ENCODE data around the gene SNRPA.
A peak's percentile ranks its signal among the peaks of the same experiment; 100 is the strongest.
"Not testable (repeated sequence)": the region's sequence is repeated elsewhere in the genome, so short reads cannot be mapped to it uniquely, and the experiment has no call there.

Gene SNRPA

DNA sequence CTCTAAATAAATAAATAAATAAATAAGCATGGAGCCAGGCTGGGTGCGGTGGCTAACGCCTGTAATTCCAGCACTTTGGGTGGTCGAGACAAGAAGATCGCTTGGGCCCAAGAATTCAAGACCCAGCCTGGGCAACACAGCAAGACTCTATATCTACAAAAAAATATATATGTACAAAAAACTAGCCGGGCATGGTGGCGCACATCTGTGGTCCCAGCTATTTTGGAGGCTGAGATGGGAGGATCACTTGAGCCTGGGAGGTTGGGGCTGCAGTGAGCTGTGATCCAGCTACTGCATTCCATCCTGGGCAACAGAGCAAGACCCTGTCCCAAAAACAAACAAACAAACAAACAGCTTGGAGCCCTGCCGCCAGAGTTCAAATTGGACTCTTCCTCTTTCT is 3.5 kb upstream of the SNRPA start:
- DNase-seq (ENCODE audit: low read depth) = no peak

- DNase-seq (ENCODE audit: low read depth) = peak; percentile 100
These were observed 737 bp upstream of the SNRPA start, which contains the start of gene ACTMAP for GRCh38 chr19:40750058-40750873. Gene ACTMAP, minus strand, starts transcription at chr19:40750477. Its CDS starts 674 bp downstream, at chr19:40749803.

DNA sequence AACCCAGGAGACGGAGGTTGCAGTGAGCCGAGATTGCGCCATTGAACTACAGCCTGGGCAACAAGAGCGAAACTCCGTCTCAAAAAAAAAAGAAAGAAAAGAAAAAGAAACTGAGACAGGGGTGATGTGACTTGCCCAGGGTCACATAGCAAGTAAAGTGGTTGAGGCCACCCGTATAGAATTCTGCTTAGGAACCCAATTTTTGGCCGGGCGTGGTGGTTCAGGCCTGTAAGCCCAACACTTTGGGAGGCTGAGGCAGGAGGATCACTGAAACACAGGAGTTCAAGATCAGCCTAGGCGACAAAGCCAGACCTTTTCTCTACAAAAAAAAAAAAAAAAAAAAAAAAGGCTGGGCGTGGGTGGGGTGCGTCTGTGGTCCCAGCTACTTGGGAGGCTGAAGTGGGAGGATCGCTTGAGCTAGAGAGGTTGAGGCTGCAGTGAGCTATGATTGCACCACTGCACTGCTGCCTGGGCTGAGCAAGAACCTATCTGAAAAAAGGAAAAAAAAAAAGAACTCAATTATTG is 1.3 kb downstream of the SNRPA start:
- DNase-seq (ENCODE audit: low read depth) = no peak

DNA sequence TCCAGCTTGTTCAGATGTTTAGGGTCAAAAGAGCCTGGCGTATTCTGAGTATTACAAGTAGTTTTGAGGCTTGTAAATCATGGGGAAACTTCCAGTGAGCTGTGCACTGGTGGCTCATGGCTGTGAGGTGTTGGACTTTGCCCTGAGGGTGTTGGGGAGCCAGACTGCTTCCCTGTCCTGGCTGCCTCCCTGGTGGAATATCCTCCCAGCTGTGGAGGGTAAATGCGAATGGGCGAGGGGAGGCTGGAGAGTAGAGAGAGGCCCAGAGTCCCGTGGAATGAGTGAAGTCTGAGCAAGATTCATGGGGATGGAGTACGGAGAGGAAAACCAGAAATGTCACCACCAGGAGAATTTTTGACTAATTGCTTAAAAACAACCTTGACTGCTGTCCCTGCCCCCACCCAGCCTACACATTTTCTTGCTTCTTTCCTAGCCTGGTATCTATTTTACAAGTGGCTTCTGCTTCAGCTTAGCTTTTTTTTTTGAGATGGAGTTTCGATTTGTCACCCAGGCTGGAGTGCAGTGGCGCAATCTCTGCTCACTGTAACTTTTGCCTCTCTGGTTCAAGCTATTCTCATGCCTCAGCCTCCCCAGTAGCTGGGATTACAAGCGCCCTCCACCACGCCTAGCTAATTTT is 3.7 kb downstream of the SNRPA start:
- peak; percentile 14 for DNase-seq (ENCODE audit: low read depth)

DNA sequence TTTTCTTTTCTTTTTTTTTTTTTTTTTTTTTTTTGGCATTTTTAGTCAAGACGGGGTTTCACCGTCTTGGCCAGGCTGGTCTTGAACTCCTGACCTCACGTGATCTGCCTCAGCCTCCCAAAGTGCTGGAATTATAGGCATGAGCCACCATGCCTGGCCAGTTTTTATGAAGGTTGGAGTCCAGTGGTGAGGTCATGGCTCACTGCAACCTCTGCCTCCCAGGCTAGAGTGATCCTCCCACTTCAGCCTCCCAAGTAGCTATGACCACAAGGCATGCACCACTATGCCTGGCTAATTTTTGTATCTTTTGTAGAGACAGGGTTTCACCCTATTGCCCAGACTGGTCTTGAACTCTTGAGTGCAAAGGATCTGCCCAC is 4.2 kb downstream of the SNRPA start:
- DNase-seq (ENCODE audit: low read depth) = no peak

DNA sequence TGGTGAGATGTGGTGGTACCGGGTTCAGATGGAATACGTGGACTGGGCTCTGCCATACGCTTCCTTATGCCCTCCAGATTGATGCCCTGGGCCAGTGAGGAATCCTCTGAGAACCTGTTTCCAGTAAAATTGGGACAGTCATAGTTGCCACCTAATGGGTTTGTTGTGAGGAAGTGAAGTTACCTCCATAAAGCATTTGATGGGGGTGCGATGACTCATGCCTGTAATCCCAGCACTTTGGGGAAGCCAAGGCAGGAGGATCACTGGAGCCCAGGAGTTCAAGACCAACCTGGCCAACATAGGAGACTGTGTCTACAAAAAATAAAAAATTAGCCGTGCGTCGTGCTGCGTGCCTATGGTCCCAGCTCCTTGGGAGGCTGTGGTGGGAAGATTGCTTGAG is 4.8 kb downstream of the SNRPA start:
- DNase-seq (ENCODE audit: low read depth) = no peak

- no peak for DNase-seq (ENCODE audit: low read depth)
These were observed 5.6 kb downstream of the SNRPA start for GRCh38 chr19:40756502-40757110.

DNA sequence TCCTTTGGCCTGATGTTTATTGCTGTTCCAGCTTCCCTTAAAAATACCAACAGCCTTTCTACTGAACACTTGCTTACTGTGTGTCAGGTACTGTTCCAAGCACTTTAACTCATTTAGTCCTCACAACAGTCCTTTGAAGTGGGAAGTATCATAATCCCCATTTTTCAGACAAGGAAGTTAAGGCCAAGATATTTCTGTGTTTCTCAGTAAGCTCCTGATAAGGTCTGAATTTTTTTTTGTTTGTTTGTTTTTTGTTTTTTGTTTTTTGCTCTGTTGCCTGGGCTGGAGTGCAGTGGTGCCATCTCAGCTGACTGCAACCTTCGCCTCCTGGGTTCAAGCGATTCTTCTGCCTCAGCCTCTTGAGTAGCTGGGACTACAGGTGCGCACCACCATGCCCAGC is 7.5 kb downstream of the SNRPA start:
- no peak for DNase-seq (ENCODE audit: low read depth)

DNA sequence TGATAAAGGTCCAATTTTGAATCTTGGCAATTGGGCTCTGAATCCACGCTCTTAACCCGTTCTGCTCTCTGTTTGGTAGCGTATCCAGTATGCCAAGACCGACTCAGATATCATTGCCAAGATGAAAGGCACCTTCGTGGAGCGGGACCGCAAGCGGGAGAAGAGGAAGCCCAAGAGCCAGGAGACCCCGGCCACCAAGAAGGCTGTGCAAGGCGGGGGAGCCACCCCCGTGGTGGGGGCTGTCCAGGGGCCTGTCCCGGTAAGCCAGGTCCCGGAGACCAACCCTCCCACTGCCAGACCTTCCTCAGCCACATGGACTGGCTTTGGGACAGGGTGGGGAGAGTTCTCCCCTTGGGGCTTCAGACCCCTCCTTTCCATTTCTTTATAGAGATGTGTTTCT is 8.3 kb downstream of the SNRPA start:
- DNase-seq (ENCODE audit: low read depth) = no peak

DNA sequence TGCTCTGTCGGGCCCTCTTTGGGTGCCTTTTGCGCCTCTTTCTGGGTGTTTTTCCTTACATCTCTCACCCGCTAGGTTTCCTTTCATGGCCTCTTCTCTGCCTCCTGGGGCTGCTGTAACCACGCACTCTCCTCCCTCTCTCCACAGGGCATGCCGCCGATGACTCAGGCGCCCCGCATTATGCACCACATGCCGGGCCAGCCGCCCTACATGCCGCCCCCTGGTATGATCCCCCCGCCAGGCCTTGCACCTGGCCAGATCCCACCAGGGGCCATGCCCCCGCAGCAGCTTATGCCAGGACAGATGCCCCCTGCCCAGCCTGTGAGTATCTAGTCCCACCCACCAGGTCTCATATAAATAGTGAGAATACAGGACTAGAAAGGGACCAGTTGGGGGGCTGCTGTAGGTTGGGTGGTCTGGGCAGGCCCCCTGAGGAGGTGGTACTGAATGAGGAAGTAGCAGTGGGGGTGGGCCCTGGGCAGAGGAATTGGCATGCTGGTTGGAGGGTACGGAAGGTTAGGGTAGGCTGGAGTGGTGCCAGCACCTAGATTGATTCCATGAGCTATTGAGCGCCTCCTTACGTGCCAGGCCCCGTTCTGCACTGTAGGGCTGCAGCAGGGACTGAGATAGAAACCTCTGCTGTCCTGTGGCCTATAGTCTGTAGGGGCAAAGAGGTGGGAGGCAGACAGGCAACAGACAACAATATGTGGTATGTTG is 11.9 kb downstream of the SNRPA start:
- DNase-seq (ENCODE audit: low read depth) = no peak

DNA sequence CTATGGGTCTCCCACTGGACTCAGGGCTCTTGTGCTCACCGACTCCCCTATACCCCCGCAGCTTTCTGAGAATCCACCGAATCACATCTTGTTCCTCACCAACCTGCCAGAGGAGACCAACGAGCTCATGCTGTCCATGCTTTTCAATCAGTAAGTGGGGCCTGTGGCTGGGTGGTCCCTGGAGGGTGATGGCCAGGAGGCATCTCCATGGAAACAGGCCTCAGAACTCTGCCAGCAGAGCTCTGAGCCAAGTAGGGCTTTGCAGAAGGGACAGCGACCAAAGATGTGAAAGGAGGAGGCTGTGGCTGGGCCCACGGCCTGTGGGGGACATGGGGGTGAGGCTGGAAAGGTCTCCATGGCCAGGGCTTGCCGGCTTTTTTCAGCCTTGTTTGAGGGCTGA is 12.5 kb downstream of the SNRPA start:
- no peak for DNase-seq (ENCODE audit: low read depth)

DNA sequence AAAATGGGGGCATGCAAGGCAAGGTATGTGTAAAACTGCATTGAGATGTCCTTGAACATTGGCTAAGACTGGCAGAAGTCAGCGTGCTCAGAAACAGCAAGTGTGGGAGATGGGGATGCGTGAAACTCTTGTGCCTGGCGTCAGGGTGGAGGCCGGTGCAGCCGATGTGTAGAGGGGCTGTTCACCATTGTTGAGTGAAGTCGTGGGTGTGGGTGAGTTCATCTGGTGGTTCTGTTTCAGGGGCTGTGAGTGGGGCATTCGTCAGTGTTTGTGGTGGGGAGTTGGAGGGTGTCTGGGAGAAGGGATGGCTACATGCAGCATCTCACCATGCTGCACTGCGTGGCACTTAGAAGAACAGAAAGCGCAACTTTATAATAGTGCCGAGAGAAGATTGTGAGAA is 13.0 kb downstream of the SNRPA start:
- DNase-seq (ENCODE audit: low read depth) = no peak

- not testable (repeated sequence) for DNase-seq (ENCODE audit: low read depth)
These were observed 15.4 kb downstream of the SNRPA start for GRCh38 chr19:40766385-40766784.

GRCh38 chr19:40768869-40769268 is 17.9 kb downstream of the SNRPA start:
- no peak for DNase-seq (ENCODE audit: low read depth)

- DNase-seq (ENCODE audit: low read depth) = not testable (repeated sequence)
These were observed 20.3 kb downstream of the SNRPA start for GRCh38 chr19:40771101-40771862.

DNA sequence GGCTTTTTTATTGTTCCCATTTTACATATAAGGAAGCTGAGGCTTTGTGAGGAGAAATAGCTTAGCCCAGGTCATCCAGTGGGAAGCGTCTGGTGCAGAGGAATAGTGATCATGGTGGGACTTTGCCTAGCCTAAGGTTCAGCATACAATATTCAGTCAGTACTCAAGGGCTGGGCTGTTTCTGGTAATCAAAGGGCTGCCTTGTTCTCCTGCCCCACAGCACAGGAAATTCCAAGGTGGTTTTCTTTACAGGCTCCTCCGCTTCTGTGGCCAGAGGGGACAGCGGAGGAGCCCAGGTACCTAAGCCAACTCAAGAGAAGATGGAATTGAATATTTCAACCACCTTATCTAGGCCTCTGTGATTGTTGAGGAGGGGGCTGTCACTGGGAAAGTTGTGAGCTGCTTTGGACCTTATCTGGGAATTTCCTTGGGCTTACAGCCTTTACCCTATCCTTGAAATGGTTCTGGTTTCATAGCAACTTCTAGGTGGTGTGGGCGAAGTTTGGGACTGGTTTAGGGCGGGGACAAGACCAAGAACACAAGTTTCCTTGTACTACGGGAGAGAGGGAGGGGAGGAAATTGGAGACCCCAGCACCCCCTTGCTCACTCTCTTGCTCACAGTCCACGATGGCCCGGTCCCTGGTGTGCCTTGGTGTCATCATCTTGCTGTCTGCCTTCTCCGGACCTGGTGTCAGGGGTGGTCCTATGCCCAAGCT is 24.1 kb downstream of the SNRPA start, which contains the start of gene MIA:
MIA (plus strand) TSS at position 606 of the 716 bp plus-strand sequence; CDS start at position 628, 22 bp downstream.
- DNase-seq (ENCODE audit: low read depth) = no peak

GRCh38 chr19:40775632-40776022 is 24.6 kb downstream of the SNRPA start:
- DNase-seq (ENCODE audit: low read depth) = no peak

- DNase-seq (ENCODE audit: low read depth) = no peak
These were observed 25.4 kb downstream of the SNRPA start for GRCh38 chr19:40776364-40776763.

DNA sequence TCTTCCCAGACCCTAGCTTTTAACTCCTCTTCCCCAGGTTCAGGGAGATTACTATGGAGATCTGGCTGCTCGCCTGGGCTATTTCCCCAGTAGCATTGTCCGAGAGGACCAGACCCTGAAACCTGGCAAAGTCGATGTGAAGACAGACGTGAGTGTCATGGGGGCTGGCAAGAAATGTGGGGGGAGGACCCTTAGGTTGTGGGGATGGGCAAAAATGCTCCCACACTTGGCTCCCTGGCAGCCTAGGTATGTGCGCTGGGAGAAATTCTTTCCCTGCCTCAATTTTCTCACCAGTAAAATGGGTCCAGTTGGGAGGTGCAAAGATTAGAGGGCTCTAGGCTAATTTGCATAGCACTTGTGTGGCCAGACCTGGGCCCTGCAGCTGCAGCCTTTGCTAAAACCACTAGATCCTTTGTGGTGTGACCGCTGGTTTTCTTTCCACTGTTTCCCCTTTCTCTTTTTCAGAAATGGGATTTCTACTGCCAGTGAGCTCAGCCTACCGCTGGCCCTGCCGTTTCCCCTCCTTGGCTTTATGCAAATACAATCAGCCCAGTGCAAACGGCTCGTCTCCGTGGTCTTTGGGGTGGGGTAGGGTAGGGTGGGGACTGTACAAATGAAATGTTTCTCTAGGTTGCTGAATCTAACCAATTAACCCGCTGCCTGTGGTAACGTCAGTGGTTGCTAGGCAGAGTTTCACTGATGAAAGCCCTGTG is 26.1 kb downstream of the SNRPA start:
- peak; percentile 92 for DNase-seq (ENCODE audit: low read depth)

DNA sequence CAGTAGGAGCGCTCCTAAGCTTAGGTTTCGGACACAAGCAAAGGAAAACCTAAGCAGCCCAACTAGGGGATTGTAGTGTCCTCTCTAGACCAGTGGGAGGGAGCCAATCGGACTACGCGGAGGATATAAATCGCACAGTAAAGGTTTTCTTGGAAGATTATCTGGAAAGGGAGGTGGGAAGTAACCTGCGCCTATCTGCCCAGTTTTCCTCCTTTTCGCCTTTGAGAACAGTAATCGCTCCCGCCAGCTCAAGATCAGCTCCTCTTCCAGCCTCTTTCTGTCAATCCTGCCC is 26.6 kb downstream of the SNRPA start:
- no peak for DNase-seq (ENCODE audit: low read depth)
